A673 (cell line): ENCODE data around the gene ENO4. TPM values are rescaled to one million over a fixed set of nuclear protein-coding genes. Genes with fewer than 3 reads are reported as not detected.
A peak's percentile ranks its signal among the peaks of the same experiment; 100 is the strongest.

Experiments used
- BruUV-seq: library from RNA; stranded (reverse); fragments of 400-500 nt; replicated peaks from 2 replicates; lab custom pipeline; 2021; lab: Mats Ljungman, UMichigan
- CTCF ChIA-PET: fragments of 300-600 bp; sonication (Branson Sonifier 250); formaldehyde crosslinking; loops from one replicate; lab custom pipeline; 2022; ENCODE audit warnings: antibody characterized with exemption; lab: Charles Lee
- POLR2A ChIA-PET: fragments of 300-600 bp; sonication (Branson Sonifier 250); formaldehyde crosslinking; loops from one replicate; lab custom pipeline; 2022; ENCODE audit warnings: antibody characterized with exemption; ENCODE audit not compliant: low non-redundant PET; lab: Charles Lee
- DNase-seq: peaks from one replicate; pipeline ENCODE4 v3.0.0-alpha.2; 2015; ENCODE audit warnings: low spot score
- H3K27ac ChIP-seq: fragments of 200-600 bp; sonication (generic); 2 replicates; pipeline ENCODE4 v1.5.1; 2016; ENCODE audit warnings: mixed run types, low read depth, mild to moderate bottlenecking, mixed read lengths, antibody characterized with exemption, low read length; ENCODE audit not compliant: poor library complexity, severe bottlenecking
- H3K27me3 ChIP-seq: fragments of 200-600 bp; sonication (generic); replicated peaks from 2 replicates; pipeline ENCODE4 v1.6.1; 2017; ENCODE audit warnings: mixed run types, low read depth, mild to moderate bottlenecking, mixed read lengths, antibody characterized with exemption, low read length; ENCODE audit not compliant: insufficient read depth, poor library complexity
- H3K36me3 ChIP-seq: fragments of 200-600 bp; sonication (generic); 2 replicates; pipeline ENCODE4 v1.6.1; 2016; ENCODE audit warnings: mixed run types, mild to moderate bottlenecking, mixed read lengths, antibody characterized with exemption, low read length; ENCODE audit not compliant: insufficient read depth, poor library complexity, severe bottlenecking
- H3K4me1 ChIP-seq: fragments of 200-600 bp; sonication (generic); 2 replicates; pipeline ENCODE4 v1.6.1; 2017; ENCODE audit warnings: mixed run types, mild to moderate bottlenecking, mixed read lengths, antibody characterized with exemption, low read length; ENCODE audit not compliant: insufficient read depth, poor library complexity, severe bottlenecking
- H3K4me3 ChIP-seq: fragments of 200-600 bp; sonication (generic); 2 replicates; pipeline ENCODE4 v1.5.1; 2016; ENCODE audit warnings: low read depth, mixed run types, mild to moderate bottlenecking, mixed read lengths, low read length; ENCODE audit not compliant: poor library complexity, severe bottlenecking
- H3K9me3 ChIP-seq: fragments of 200-600 bp; sonication (generic); 2 replicates; pipeline ENCODE4 v1.6.1; 2016; ENCODE audit warnings: mixed run types, low read depth, mild to moderate bottlenecking, mixed read lengths, antibody characterized with exemption, low read length; ENCODE audit not compliant: poor library complexity, severe bottlenecking
- EZH2 ChIP-seq: fragments of 200-600 bp; sonication (generic); IDR thresholded peaks from 2 replicates; pipeline ENCODE4 v1.6.1; 2017; ENCODE audit warnings: borderline replicate concordance, low read depth, mild to moderate bottlenecking, mixed read lengths, antibody characterized with exemption, low read length; ENCODE audit not compliant: poor library complexity, severe bottlenecking
- intact Hi-C: fragments of 100-400 bp; cut with micrococcal nuclease; formaldehyde crosslinking; loops from one replicate; pipeline ENCODE4 v1.10.0; 2022; ENCODE audit not compliant: unreplicated experiment
- total RNA-seq: library from RNA; stranded (reverse); gene quantifications from 2 replicates; pipeline ENCODE4 v1.2.3, GENCODE V29; 2021
- TF ChIP-seq, protein P1 (sequence below): fragments of 300-800, 200-600 bp; sonication (generic); conservative IDR thresholded peaks from 2 replicates; pipeline ENCODE4 v1.5.1; 2017; ENCODE audit warnings: low read depth, mild to moderate bottlenecking, antibody characterized with exemption, low read length, moderate library complexity, mixed read lengths

The ENO4 gene
- total RNA-seq, 1 experiment from 2014 or later: 0.28 TPM

DNA sequence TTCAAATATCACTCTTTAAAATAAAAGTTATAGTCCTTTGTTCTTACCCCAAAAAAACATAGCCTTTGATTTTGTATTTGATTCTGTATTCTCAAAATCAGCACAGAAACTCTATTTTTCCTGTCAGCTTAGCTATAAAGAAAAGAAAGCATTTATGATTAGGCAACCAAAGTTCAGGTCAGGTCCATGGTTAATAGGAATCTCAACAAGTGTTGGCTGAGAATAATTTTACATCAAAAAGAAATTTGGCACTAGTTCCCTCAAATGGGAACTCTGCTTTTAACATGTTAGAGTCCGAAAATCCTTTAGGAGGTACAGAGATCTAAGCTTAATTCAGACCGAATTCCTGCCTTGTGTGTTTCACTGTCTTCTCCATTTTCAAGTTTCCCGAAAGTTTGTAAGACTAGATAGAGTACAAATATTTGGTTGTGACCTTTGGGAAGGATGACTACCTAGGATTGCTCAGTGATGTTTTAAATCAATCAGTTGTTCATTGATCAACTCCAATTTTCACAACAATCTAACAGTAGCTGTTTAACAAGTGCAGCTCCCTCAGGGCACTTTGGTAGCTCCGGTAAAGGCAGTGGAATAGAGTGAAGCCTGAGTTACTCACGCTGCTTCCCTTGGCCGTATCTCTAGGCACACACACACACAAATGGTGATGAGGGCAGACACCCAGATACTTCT is 8.8 kb upstream of the ENO4 start:
- DNase-seq: no peak
- H3K9me3 ChIP-seq: no peaks in the 10 kb centered on the region
- ChIA-PET POLR2A (interaction anchor here (0.6 to 0.7 kb wide), 4 partner anchors 8 to 613 kb away, joined by 3 to 5 read pairs (median 3); partner anchors contain the start of gene ENO4), CTCF (no interaction called here)
- H3K27ac ChIP-seq: no peak overlapping the region
- no peak overlapping the region for H3K4me3 ChIP-seq
- TF ChIP-seq EZH2: no peak
- TF ChIP-seq, protein P1, sequence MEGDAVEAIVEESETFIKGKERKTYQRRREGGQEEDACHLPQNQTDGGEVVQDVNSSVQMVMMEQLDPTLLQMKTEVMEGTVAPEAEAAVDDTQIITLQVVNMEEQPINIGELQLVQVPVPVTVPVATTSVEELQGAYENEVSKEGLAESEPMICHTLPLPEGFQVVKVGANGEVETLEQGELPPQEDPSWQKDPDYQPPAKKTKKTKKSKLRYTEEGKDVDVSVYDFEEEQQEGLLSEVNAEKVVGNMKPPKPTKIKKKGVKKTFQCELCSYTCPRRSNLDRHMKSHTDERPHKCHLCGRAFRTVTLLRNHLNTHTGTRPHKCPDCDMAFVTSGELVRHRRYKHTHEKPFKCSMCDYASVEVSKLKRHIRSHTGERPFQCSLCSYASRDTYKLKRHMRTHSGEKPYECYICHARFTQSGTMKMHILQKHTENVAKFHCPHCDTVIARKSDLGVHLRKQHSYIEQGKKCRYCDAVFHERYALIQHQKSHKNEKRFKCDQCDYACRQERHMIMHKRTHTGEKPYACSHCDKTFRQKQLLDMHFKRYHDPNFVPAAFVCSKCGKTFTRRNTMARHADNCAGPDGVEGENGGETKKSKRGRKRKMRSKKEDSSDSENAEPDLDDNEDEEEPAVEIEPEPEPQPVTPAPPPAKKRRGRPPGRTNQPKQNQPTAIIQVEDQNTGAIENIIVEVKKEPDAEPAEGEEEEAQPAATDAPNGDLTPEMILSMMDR: no peak
- intact Hi-C loops: no loop called here
- H3K4me1 ChIP-seq: peaks cover 49% of the 10 kb centered on the region
- BruUV-seq: no TSS peak
- H3K36me3 ChIP-seq: no peaks in the 10 kb centered on the region
- no peaks in the 10 kb centered on the region for H3K27me3 ChIP-seq

- no peak overlapping the region for H3K27ac ChIP-seq
- H3K36me3 ChIP-seq: no peaks in the 10 kb centered on the region
- no peaks in the 10 kb centered on the region for H3K9me3 ChIP-seq
- TF ChIP-seq EZH2: no peak
- TF ChIP-seq, protein P1: no peak
- H3K4me1 ChIP-seq: peaks cover 24% of the 10 kb centered on the region
- ChIA-PET POLR2A (no interaction called here), CTCF (no interaction called here)
- no peaks in the 10 kb centered on the region for H3K27me3 ChIP-seq
- no peak overlapping the region for H3K4me3 ChIP-seq
- no TSS peak for BruUV-seq
- DNase-seq: peak; percentile 32
- intact Hi-C loops: no loop called here
Measured at GRCh38 chr10:116845823-116846222, 3.5 kb upstream of the ENO4 start.

GRCh38 chr10:116848032-116848943 is 1.0 kb upstream of the ENO4 start:
- intact Hi-C loops: no loop called here
- Histone ChIP-seq H3K27me3 (no peaks in the 10 kb centered on the region), H3K4me1 (peaks cover 17% of the 10 kb centered on the region), H3K36me3 (no peaks in the 10 kb centered on the region), H3K9me3 (no peaks in the 10 kb centered on the region), H3K27ac (peak overlapping the region; percentile 63), H3K4me3 (peak overlapping the region; percentile 67)
- DNase-seq: no peak
- ChIA-PET POLR2A (interaction anchor here (0.6 kb wide), 1 partner anchor 8 kb away, joined by 3 read pairs; no protein-coding TSS in a partner anchor), CTCF (no interaction called here)
- TF ChIP-seq, protein P1: no peak
- no peak for TF ChIP-seq EZH2
- no TSS peak for BruUV-seq
